ENCODE results near the gene HMGCS2.
"Not testable (repeated sequence)": the region's sequence is repeated elsewhere in the genome, so short reads cannot be mapped to it uniquely, and the experiment has no call there.

- TF ChIP-seq EZH2 (IDR thresholded peaks at IDR 0.05; ENCODE audit: borderline replicate concordance, low read depth, low read length, severe bottlenecking), result not testable (repeated sequence)
- TF ChIP-seq, protein P1, sequence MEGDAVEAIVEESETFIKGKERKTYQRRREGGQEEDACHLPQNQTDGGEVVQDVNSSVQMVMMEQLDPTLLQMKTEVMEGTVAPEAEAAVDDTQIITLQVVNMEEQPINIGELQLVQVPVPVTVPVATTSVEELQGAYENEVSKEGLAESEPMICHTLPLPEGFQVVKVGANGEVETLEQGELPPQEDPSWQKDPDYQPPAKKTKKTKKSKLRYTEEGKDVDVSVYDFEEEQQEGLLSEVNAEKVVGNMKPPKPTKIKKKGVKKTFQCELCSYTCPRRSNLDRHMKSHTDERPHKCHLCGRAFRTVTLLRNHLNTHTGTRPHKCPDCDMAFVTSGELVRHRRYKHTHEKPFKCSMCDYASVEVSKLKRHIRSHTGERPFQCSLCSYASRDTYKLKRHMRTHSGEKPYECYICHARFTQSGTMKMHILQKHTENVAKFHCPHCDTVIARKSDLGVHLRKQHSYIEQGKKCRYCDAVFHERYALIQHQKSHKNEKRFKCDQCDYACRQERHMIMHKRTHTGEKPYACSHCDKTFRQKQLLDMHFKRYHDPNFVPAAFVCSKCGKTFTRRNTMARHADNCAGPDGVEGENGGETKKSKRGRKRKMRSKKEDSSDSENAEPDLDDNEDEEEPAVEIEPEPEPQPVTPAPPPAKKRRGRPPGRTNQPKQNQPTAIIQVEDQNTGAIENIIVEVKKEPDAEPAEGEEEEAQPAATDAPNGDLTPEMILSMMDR (IDR thresholded peaks at IDR 0.05; ENCODE audit: borderline replicate concordance, extremely low read depth, low read length, poor library complexity, severe bottlenecking), result not testable (repeated sequence)
Observed at GRCh38 chr1:119711356-119711803, 57.3 kb downstream of the HMGCS2 start.
